H1 (cell line): ENCODE data around the gene C2orf72. TPM values are rescaled to one million over a fixed set of nuclear protein-coding genes. Genes with fewer than 3 reads are reported as not detected.

ENCODE experiments used
- CTBP2 ChIP-seq: IDR thresholded peaks from 2 replicates; pipeline ENCODE4 v1.7.0; 2011; ENCODE audit warnings: borderline replicate concordance, mild to moderate bottlenecking, moderate library complexity, mixed read lengths, low read length; ENCODE audit not compliant: insufficient read depth, insufficient read length
- HDAC2 ChIP-seq, 2 experiments: fragments of 300-600 bp in 1 of 2; sonication (generic) in 1 of 2; IDR thresholded peaks; 2 replicates each; pipeline ENCODE4 v1.6.1; 2011 to 2012; ENCODE audit warnings: low read depth in 2 of 2, low read length in 2 of 2, mild to moderate bottlenecking in 2 of 2, moderate library complexity in 2 of 2, borderline replicate concordance in 1 of 2, inconsistent platforms in 1 of 2
- HDAC6 ChIP-seq: IDR thresholded peaks from one replicate; pipeline ENCODE4 v1.7.1; 2012; ENCODE audit warnings: low read depth, mild to moderate bottlenecking, inconsistent platforms, low read length, moderate library complexity
- POLR2AphosphoS5 ChIP-seq: IDR thresholded peaks from 2 replicates; pipeline ENCODE4 v1.6.1; 2011; ENCODE audit warnings: low read depth, low read length
- RAD21 ChIP-seq, 2 experiments: IDR thresholded peaks in 1 of 2; conservative IDR thresholded peaks in 1 of 2; 2 replicates each; pipeline ENCODE4 v1.6.1; 2011; ENCODE audit warnings: low read depth in 2 of 2, low read length in 2 of 2, improper control_type of control experiment in 1 of 2, inconsistent platforms in 1 of 2, mild to moderate bottlenecking in 1 of 2, moderate library complexity in 1 of 2
- SP4 ChIP-seq: IDR thresholded peaks from 2 replicates; pipeline ENCODE4 v1.6.1; 2012; ENCODE audit warnings: low read length, inconsistent platforms
- polyA plus RNA-seq, 7 experiments: library from polyadenylated mRNA; depleted of rRNA in 3 of 7; stranded (reverse) in 5 of 7; unstranded in 2 of 7; fragments of >200 nt in 5 of 7; fragments of 200-250 nt in 2 of 7; gene quantifications; 1 replicate in 5 of 7; 2 replicates in 1 of 7; 4 replicates in 1 of 7; pipeline versions ENCODE4 v1.2.1 to v1.2.3, GENCODE V29; 2011 to 2013; ENCODE audit warnings: missing spikeins in 2 of 7, mixed read lengths in 2 of 7
- total RNA-seq: library from RNA; stranded (reverse); fragmentation: NEBNext Ultra II Directional; extraction: Animal tissue kit (Norgen Biotek cat#: 25700); gene quantifications from 2 replicates; pipeline ENCODE4 v1.2.1, GENCODE V29; 2021
- TF ChIP-seq, protein P1 (sequence below): fragments of 300-600 bp; sonication (generic); IDR thresholded peaks from 2 replicates; pipeline ENCODE4 v1.7.1; 2012; ENCODE audit warnings: low read length, moderate library complexity, mild to moderate bottlenecking, inconsistent platforms; ENCODE audit not compliant: insufficient replicate concordance

The C2orf72 gene
- total and polyA plus RNA-seq, 2 of the 8 experiments (the other 6 are each of a cell fraction or from before 2014, with no cell fraction given), result 1.1 to 1.7 TPM

DNA sequence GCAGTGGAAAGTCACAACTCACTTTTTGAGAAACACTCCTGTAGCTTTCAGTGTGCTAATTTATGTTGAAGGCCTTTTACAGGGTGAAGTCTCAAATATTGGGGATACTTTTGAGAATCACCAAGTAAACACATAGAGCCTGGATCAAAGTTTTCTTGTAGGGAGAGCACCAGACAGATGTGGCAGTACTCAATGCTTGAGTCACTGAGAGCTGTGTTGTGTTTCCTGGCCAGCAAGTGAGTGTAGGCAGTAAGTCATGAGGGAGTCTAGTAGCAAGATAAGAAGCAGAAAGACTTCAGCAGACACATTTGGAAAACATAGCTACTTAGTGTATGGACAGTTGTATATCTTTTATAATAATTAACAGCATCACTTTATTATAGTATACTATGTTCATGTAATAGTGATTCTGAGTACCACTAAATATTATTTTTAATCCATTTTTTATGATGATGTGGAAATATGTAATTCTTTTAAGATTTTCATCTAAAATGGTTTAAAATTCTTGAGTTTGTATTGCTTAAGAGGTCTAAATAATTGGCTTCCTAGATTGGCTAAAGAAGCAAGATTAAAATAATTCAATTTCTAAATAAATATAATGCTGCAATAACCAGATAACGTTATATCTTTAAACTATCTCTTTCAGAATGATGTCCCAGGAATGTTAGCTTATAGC is 32.2 kb downstream of the C2orf72 start (continued):
- TF ChIP-seq, protein P1, sequence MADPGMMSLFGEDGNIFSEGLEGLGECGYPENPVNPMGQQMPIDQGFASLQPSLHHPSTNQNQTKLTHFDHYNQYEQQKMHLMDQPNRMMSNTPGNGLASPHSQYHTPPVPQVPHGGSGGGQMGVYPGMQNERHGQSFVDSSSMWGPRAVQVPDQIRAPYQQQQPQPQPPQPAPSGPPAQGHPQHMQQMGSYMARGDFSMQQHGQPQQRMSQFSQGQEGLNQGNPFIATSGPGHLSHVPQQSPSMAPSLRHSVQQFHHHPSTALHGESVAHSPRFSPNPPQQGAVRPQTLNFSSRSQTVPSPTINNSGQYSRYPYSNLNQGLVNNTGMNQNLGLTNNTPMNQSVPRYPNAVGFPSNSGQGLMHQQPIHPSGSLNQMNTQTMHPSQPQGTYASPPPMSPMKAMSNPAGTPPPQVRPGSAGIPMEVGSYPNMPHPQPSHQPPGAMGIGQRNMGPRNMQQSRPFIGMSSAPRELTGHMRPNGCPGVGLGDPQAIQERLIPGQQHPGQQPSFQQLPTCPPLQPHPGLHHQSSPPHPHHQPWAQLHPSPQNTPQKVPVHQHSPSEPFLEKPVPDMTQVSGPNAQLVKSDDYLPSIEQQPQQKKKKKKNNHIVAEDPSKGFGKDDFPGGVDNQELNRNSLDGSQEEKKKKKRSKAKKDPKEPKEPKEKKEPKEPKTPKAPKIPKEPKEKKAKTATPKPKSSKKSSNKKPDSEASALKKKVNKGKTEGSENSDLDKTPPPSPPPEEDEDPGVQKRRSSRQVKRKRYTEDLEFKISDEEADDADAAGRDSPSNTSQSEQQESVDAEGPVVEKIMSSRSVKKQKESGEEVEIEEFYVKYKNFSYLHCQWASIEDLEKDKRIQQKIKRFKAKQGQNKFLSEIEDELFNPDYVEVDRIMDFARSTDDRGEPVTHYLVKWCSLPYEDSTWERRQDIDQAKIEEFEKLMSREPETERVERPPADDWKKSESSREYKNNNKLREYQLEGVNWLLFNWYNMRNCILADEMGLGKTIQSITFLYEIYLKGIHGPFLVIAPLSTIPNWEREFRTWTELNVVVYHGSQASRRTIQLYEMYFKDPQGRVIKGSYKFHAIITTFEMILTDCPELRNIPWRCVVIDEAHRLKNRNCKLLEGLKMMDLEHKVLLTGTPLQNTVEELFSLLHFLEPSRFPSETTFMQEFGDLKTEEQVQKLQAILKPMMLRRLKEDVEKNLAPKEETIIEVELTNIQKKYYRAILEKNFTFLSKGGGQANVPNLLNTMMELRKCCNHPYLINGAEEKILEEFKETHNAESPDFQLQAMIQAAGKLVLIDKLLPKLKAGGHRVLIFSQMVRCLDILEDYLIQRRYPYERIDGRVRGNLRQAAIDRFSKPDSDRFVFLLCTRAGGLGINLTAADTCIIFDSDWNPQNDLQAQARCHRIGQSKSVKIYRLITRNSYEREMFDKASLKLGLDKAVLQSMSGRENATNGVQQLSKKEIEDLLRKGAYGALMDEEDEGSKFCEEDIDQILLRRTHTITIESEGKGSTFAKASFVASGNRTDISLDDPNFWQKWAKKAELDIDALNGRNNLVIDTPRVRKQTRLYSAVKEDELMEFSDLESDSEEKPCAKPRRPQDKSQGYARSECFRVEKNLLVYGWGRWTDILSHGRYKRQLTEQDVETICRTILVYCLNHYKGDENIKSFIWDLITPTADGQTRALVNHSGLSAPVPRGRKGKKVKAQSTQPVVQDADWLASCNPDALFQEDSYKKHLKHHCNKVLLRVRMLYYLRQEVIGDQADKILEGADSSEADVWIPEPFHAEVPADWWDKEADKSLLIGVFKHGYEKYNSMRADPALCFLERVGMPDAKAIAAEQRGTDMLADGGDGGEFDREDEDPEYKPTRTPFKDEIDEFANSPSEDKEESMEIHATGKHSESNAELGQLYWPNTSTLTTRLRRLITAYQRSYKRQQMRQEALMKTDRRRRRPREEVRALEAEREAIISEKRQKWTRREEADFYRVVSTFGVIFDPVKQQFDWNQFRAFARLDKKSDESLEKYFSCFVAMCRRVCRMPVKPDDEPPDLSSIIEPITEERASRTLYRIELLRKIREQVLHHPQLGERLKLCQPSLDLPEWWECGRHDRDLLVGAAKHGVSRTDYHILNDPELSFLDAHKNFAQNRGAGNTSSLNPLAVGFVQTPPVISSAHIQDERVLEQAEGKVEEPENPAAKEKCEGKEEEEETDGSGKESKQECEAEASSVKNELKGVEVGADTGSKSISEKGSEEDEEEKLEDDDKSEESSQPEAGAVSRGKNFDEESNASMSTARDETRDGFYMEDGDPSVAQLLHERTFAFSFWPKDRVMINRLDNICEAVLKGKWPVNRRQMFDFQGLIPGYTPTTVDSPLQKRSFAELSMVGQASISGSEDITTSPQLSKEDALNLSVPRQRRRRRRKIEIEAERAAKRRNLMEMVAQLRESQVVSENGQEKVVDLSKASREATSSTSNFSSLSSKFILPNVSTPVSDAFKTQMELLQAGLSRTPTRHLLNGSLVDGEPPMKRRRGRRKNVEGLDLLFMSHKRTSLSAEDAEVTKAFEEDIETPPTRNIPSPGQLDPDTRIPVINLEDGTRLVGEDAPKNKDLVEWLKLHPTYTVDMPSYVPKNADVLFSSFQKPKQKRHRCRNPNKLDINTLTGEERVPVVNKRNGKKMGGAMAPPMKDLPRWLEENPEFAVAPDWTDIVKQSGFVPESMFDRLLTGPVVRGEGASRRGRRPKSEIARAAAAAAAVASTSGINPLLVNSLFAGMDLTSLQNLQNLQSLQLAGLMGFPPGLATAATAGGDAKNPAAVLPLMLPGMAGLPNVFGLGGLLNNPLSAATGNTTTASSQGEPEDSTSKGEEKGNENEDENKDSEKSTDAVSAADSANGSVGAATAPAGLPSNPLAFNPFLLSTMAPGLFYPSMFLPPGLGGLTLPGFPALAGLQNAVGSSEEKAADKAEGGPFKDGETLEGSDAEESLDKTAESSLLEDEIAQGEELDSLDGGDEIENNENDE, result no peak
- no peak for TF ChIP-seq SP4
- TF ChIP-seq HDAC2 (IDR thresholded peaks at IDR 0.05; ENCODE audit: borderline replicate concordance in 1 of 2, low read depth in 2 of 2, low read length in 2 of 2), result no peak
- TF ChIP-seq HDAC6, result no peak
- no peak for TF ChIP-seq RAD21 (IDR thresholded peaks at IDR 0.05 in 1 of 2, conservative IDR thresholded peaks at IDR 0.05 in 1 of 2; ENCODE audit: low read depth in 2 of 2, low read length in 2 of 2)
- TF ChIP-seq CTBP2, result no peak
- no peak for TF ChIP-seq POLR2AphosphoS5
